Spleen (tissue), 11 donors: ENCODE data around the gene FAM222A. TPM values are rescaled to one million over a fixed set of nuclear protein-coding genes. Genes with fewer than 3 reads are reported as not detected.
A peak's percentile ranks its signal among the peaks of the same experiment; 100 is the strongest.

Experiments used
- DNase-seq: peaks from one replicate; pipeline ENCODE4 v3.0.0-alpha.2; 2020
- H3K27ac ChIP-seq, 8 donors: fragments of 200-600 bp; sonication (generic) in 7 of 8; 1 replicate in 4 of 8; 2 replicates in 4 of 8; pipeline versions ENCODE4 v1.5.0 to v1.8.0; 2016 to 2021; ENCODE audit warnings: inconsistent platforms in 4 of 8, mild to moderate bottlenecking in 4 of 8, moderate library complexity in 1 of 8
- H3K27me3 ChIP-seq, 7 donors: fragments of 200-600 bp; sonication (generic) in 6 of 7; replicated peaks in 1 of 7; 1 replicate in 4 of 7; 2 replicates in 3 of 7; pipeline versions ENCODE4 v1.5.0 to v1.8.0; 2016 to 2021; ENCODE audit warnings: inconsistent platforms in 3 of 7, mild to moderate bottlenecking in 1 of 7
- H3K36me3 ChIP-seq, 6 donors: fragments of 200-600 bp; sonication (generic) in 5 of 6; 1 replicate in 4 of 6; 2 replicates in 2 of 6; pipeline versions ENCODE4 v1.5.0 to v1.8.0; 2016 to 2021; ENCODE audit warnings: inconsistent platforms in 2 of 6
- H3K4me1 ChIP-seq, 6 donors: fragments of 200-600 bp; sonication (generic) in 5 of 6; 1 replicate in 3 of 6; 2 replicates in 3 of 6; pipeline versions ENCODE4 v1.5.0 to v1.8.0; 2016 to 2021; ENCODE audit warnings: inconsistent platforms in 3 of 6
- H3K4me3 ChIP-seq, 8 donors: fragments of 200-600 bp; sonication (generic) in 7 of 8; 1 replicate in 4 of 8; 2 replicates in 4 of 8; pipeline versions ENCODE4 v1.5.0 to v1.8.0; 2016 to 2021; ENCODE audit warnings: inconsistent platforms in 4 of 8, mild to moderate bottlenecking in 4 of 8, moderate library complexity in 2 of 8
- H3K9me3 ChIP-seq, 8 donors: fragments of 200-600 bp; sonication (generic) in 7 of 8; 1 replicate in 4 of 8; 2 replicates in 4 of 8; pipeline versions ENCODE4 v1.5.0 to v1.8.0; 2016 to 2021; ENCODE audit warnings: inconsistent platforms in 4 of 8
- CTCF ChIP-seq, 11 experiments: fragments of 200-600 bp in 7 of 11; fragments of 450-650 bp in 4 of 11; sonication (generic) in 4 of 11; IDR thresholded peaks in 8 of 11; conservative IDR thresholded peaks in 3 of 11; 1 replicate in 7 of 11; 2 replicates in 4 of 11; pipeline versions ENCODE4 v1.4.0 to v1.8.0; 2016 to 2021; ENCODE audit warnings: antibody characterized with exemption in 11 of 11, inconsistent platforms in 4 of 11, mild to moderate bottlenecking in 1 of 11
- POLR2A ChIP-seq, 3 donors: fragments of 450-650 bp; IDR thresholded peaks; one replicate each; pipeline ENCODE4 v1.5.1; 2017; ENCODE audit warnings: antibody characterized with exemption in 3 of 3, mild to moderate bottlenecking in 1 of 3
- POLR2AphosphoS5 ChIP-seq, 3 donors: sonication (generic); formaldehyde crosslinking; IDR thresholded peaks; one replicate each; pipeline ENCODE4 v1.5.1; 2017; ENCODE audit warnings: antibody characterized with exemption in 3 of 3
- WGBS, 5 donors: extraction: QIAGEN DNeasy Blood & Tissue Kit in 3 of 5; methylation state at CpG; one replicate each; pipeline versions ENCODE4 v1.1.5 to v1.1.7; 2013 to 2018; 5-methylcytosine and 5-hydroxymethylcytosine counted together
- intact Hi-C: fragments of 100-400 bp; cut with DNase I; formaldehyde crosslinking; loops from one replicate; pipeline ENCODE4 v1.15.0; 2023; ENCODE audit warnings: low total_unique reads
- polyA plus RNA-seq, 3 donors: library from polyadenylated mRNA; stranded (reverse); fragments of 200-250 nt; gene quantifications; one replicate each; pipeline ENCODE4 v1.2.1, GENCODE V29; 2013
- total RNA-seq, 7 donors: library from RNA; depleted of rRNA in 3 of 7; stranded (reverse); fragments of >200 nt in 3 of 7; fragmentation: NEBNext Ultra II Directional in 4 of 7; extraction: Animal tissue kit (Norgen Biotek cat#: 25700) in 4 of 7; gene quantifications; one replicate each; pipeline versions ENCODE4 v1.1.0 to v1.2.1, GENCODE V29; 2016 to 2021
- donor health status: healthy with polysubstance abuse.
- donor health status: DM: no; HTN: no; CAD: no; lungs with moderate emphysema.
- donor health status: DM: no; HTN: no; CAD: no.
- donor health status: Bipolar disorder and iron deficiency.
- donor health status: healthy.
- donor health status: DM: no; HTN: no; CAD: no.
- donor health status: DM: yes; HTN: yes; CAD: no.

FAM222A gene
- total and polyA plus RNA-seq, 10 donors, result 1.3 to 30.7 (median 16.8) TPM

GRCh38 chr12:109731231-109731731 is 17.7 kb downstream of the FAM222A start:
- peak; percentile 64 for DNase-seq

DNA sequence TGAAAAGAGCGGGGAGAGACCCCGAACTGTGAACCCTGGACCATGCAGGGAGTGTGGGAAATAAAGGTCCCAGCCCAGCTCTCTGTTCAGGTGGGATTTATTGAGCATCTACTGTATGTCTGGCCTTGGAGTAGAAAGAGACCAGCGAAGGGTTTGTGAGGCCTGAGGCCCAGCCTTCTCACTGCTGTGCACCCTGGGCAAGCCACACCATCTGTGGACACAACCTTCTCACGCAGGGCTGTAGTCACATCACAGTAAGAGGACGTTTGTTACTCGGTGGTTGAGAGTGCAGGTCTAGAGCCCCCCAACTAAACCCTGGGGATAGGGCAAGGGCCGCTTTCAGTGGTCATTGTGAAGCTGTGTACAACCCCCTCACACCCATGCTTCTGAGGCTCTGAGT is 18.2 kb downstream of the FAM222A start:
- TF ChIP-seq POLR2A (IDR thresholded peaks at IDR 0.05) (no peak), POLR2AphosphoS5 (IDR thresholded peaks at IDR 0.05) (no peak), CTCF (IDR thresholded peaks at IDR 0.05 in 8 of 11, conservative IDR thresholded peaks at IDR 0.05 in 3 of 11) (no peak)
- Histone ChIP-seq H3K27me3 (peaks cover 0 to 33% (median 0%) of the 10 kb centered on the region in 7 donors), H3K4me3 (no peak overlapping the region), H3K9me3 (no peaks in the 10 kb centered on the region), H3K27ac (no peak overlapping the region), H3K4me1 (peaks cover 0 to 30% (median 7%) of the 10 kb centered on the region in 6 donors), H3K36me3 (no peaks in the 10 kb centered on the region)
- intact Hi-C loops, result no loop called here
- WGBS, 5 donors, result 86 to 91% (median 88%) methylated on average over 5 to 7 of the region's 7 CpGs
- DNase-seq, result peak; percentile 25

More at GRCh38 chr12:109731231-109731731, 17.7 kb downstream of the FAM222A start:
- no peak for TF ChIP-seq CTCF (IDR thresholded peaks at IDR 0.05 in 8 of 11, conservative IDR thresholded peaks at IDR 0.05 in 3 of 11)
- no peak for TF ChIP-seq POLR2AphosphoS5 (IDR thresholded peaks at IDR 0.05)
- no peak for TF ChIP-seq POLR2A (IDR thresholded peaks at IDR 0.05)
- Histone ChIP-seq H3K27me3 (peaks cover 0 to 28% (median 0%) of the 10 kb centered on the region in 7 donors), H3K4me1 (peaks cover 0 to 30% (median 6%) of the 10 kb centered on the region in 6 donors), H3K4me3 (no peak overlapping the region), H3K9me3 (no peaks in the 10 kb centered on the region), H3K36me3 (no peaks in the 10 kb centered on the region), H3K27ac (no peak overlapping the region)
- intact Hi-C loops, result no loop called here
- 83 to 94% (median 90%) methylated on average over 8 to 11 of the region's 11 CpGs for WGBS, 5 donors

GRCh38 chr12:109732321-109733305 is 19.0 kb downstream of the FAM222A start:
- Histone ChIP-seq H3K4me1 (peaks cover 0 to 39% (median 11%) of the 10 kb centered on the region in 6 donors), H3K27me3 (peaks cover 0 to 37% (median 0%) of the 10 kb centered on the region in 7 donors), H3K27ac (no peak overlapping the region), H3K36me3 (no peaks in the 10 kb centered on the region), H3K4me3 (no peak overlapping the region), H3K9me3 (no peaks in the 10 kb centered on the region)
- TF ChIP-seq POLR2A (IDR thresholded peaks at IDR 0.05) (no peak), CTCF (IDR thresholded peaks at IDR 0.05 in 8 of 11, conservative IDR thresholded peaks at IDR 0.05 in 3 of 11) (no peak), POLR2AphosphoS5 (IDR thresholded peaks at IDR 0.05) (no peak)
- DNase-seq, result peak; percentile 44
- intact Hi-C loops, result no loop called here
- 77 to 89% (median 84%) methylated on average over 18 to 21 of the region's 21 CpGs for WGBS, 5 donors
